WTC11 (cell line): ENCODE measurements around the gene B4GALT3. TPM values are rescaled to one million over a fixed set of nuclear protein-coding genes. Genes with fewer than 3 reads are reported as not detected.
A peak's percentile ranks its signal among the peaks of the same experiment; 100 is the strongest.

Experiments used
- CDX4 ChIP-seq: fragments of 250-450 bp; sonication (Bioruptor Pico); IDR thresholded peaks from 2 replicates; pipeline ENCODE4 v1.9.0; 2021; ENCODE audit warnings: moderate library complexity, mild to moderate bottlenecking, inconsistent platforms, borderline replicate concordance
- CREM ChIP-seq: sonication (generic); formaldehyde crosslinking; IDR thresholded peaks from 2 replicates; pipeline ENCODE4 v1.8.1; 2022; ENCODE audit warnings: mild to moderate bottlenecking, missing genetic modification reagents, moderate library complexity
- E2F5 ChIP-seq: sonication (generic); formaldehyde crosslinking; IDR thresholded peaks from 2 replicates; pipeline ENCODE4 v1.8.1; 2022; ENCODE audit warnings: mild to moderate bottlenecking, moderate library complexity, missing genetic modification reagents
- EMX1 ChIP-seq: fragments of 250-450 bp; sonication (Bioruptor Pico); IDR thresholded peaks from 2 replicates; pipeline ENCODE4 v1.8.0; 2021; ENCODE audit warnings: mild to moderate bottlenecking
- ESRRA ChIP-seq: sonication (generic); formaldehyde crosslinking; IDR thresholded peaks from 2 replicates; pipeline ENCODE4 v1.8.1; 2022; ENCODE audit warnings: mild to moderate bottlenecking, missing genetic modification reagents, borderline replicate concordance
- ETV6 ChIP-seq: sonication (generic); formaldehyde crosslinking; IDR thresholded peaks from 2 replicates; pipeline ENCODE4 v1.8.1; 2022; ENCODE audit warnings: mild to moderate bottlenecking, missing genetic modification reagents
- FOXJ3 ChIP-seq: sonication (generic); formaldehyde crosslinking; IDR thresholded peaks from 2 replicates; pipeline ENCODE4 v1.9.0; 2021; ENCODE audit warnings: missing genetic modification reagents, mild to moderate bottlenecking, borderline replicate concordance
- FOXK1 ChIP-seq: sonication (generic); formaldehyde crosslinking; IDR thresholded peaks from 2 replicates; pipeline ENCODE4 v1.8.0; 2022; ENCODE audit warnings: mild to moderate bottlenecking, moderate library complexity, missing genetic modification reagents
- FOXP1 ChIP-seq: sonication (generic); formaldehyde crosslinking; IDR thresholded peaks from 2 replicates; pipeline ENCODE4 v1.8.0; 2022; ENCODE audit warnings: missing genetic modification reagents, mild to moderate bottlenecking, moderate library complexity, borderline replicate concordance
- JAZF1 ChIP-seq: fragments of 250-450 bp; sonication (Bioruptor Pico); IDR thresholded peaks from 2 replicates; pipeline ENCODE4 v1.9.0; 2021; ENCODE audit warnings: moderate library complexity, mild to moderate bottlenecking, inconsistent platforms
- KAT7 ChIP-seq: sonication (generic); formaldehyde crosslinking; IDR thresholded peaks from 2 replicates; pipeline ENCODE4 v1.8.1; 2023; ENCODE audit warnings: missing genetic modification reagents, mild to moderate bottlenecking, borderline replicate concordance
- PREB ChIP-seq: sonication (generic); formaldehyde crosslinking; IDR thresholded peaks from 2 replicates; pipeline ENCODE4 v1.8.1; 2022; ENCODE audit warnings: mild to moderate bottlenecking, missing genetic modification reagents, moderate library complexity, borderline replicate concordance
- PRRX2 ChIP-seq: fragments of 250-450 bp; sonication (Bioruptor Pico); IDR thresholded peaks from 2 replicates; pipeline ENCODE4 v1.8.0; 2021; ENCODE audit warnings: mild to moderate bottlenecking
- SMAD3 ChIP-seq: sonication (generic); formaldehyde crosslinking; IDR thresholded peaks from 2 replicates; pipeline ENCODE4 v1.8.0; 2022; ENCODE audit warnings: missing genetic modification reagents, mild to moderate bottlenecking, borderline replicate concordance
- SP1 ChIP-seq: sonication (generic); formaldehyde crosslinking; conservative IDR thresholded peaks from 2 replicates; pipeline ENCODE4 v1.8.1; 2022; ENCODE audit warnings: missing genetic modification reagents
- ZBTB21 ChIP-seq: sonication (generic); formaldehyde crosslinking; IDR thresholded peaks from 2 replicates; pipeline ENCODE4 v1.8.1; 2023; ENCODE audit warnings: mild to moderate bottlenecking, missing genetic modification reagents, borderline replicate concordance
- ZNF121 ChIP-seq: sonication (generic); formaldehyde crosslinking; IDR thresholded peaks from 2 replicates; pipeline ENCODE4 v1.8.0; 2023; ENCODE audit warnings: missing genetic modification reagents
- ZNF219 ChIP-seq: sonication (generic); formaldehyde crosslinking; IDR thresholded peaks from 2 replicates; pipeline ENCODE4 v1.8.0; 2023; ENCODE audit warnings: missing genetic modification reagents, mild to moderate bottlenecking, borderline replicate concordance
- ZNF232 ChIP-seq: sonication (generic); formaldehyde crosslinking; IDR thresholded peaks from 2 replicates; pipeline ENCODE4 v1.8.0; 2022; ENCODE audit warnings: mild to moderate bottlenecking, missing genetic modification reagents
- ZNF263 ChIP-seq: sonication (generic); formaldehyde crosslinking; IDR thresholded peaks from 2 replicates; pipeline ENCODE4 v1.8.1; 2022; ENCODE audit warnings: low read depth, mild to moderate bottlenecking, moderate library complexity, missing genetic modification reagents
- ZNF423 ChIP-seq: fragments of 250-450 bp; sonication (Bioruptor Pico); IDR thresholded peaks from 2 replicates; pipeline ENCODE4 v2.1.2; 2022; ENCODE audit warnings: mild to moderate bottlenecking, moderate library complexity
- ZNF425 ChIP-seq: fragments of 250-450 bp; sonication (Bioruptor Pico); conservative IDR thresholded peaks from 2 replicates; pipeline ENCODE4 v1.9.0; 2021; ENCODE audit warnings: mild to moderate bottlenecking
- total RNA-seq: library from RNA; stranded (reverse); gene quantifications from 3 replicates; pipeline ENCODE4 v1.2.3, GENCODE V29; 2021
- TF ChIP-seq, protein P1 (sequence below): sonication (generic); formaldehyde crosslinking; IDR thresholded peaks from 2 replicates; pipeline ENCODE4 v1.8.1; 2023; ENCODE audit warnings: mild to moderate bottlenecking, missing genetic modification reagents, moderate library complexity
- TF ChIP-seq, protein P2 (sequence below): sonication (generic); formaldehyde crosslinking; IDR thresholded peaks from 2 replicates; pipeline ENCODE4 v1.8.1; 2022; ENCODE audit warnings: missing genetic modification reagents, borderline replicate concordance
- TF ChIP-seq, protein P3 (sequence below): sonication (generic); formaldehyde crosslinking; IDR thresholded peaks from 2 replicates; pipeline ENCODE4 v1.8.1; 2023; ENCODE audit warnings: mild to moderate bottlenecking, missing genetic modification reagents, moderate library complexity
- TF ChIP-seq, protein P4 (sequence below): sonication (generic); formaldehyde crosslinking; IDR thresholded peaks from 2 replicates; pipeline ENCODE4 v1.8.0; 2022; ENCODE audit warnings: mild to moderate bottlenecking, missing genetic modification reagents
- TF ChIP-seq, protein P5 (sequence below): sonication (generic); formaldehyde crosslinking; IDR thresholded peaks from 2 replicates; pipeline ENCODE4 v1.8.0; 2022; ENCODE audit warnings: mild to moderate bottlenecking, missing genetic modification reagents

B4GALT3 gene
- total RNA-seq, 1 experiment from 2014 or later: 40.1 TPM

- TF ChIP-seq, protein P1, sequence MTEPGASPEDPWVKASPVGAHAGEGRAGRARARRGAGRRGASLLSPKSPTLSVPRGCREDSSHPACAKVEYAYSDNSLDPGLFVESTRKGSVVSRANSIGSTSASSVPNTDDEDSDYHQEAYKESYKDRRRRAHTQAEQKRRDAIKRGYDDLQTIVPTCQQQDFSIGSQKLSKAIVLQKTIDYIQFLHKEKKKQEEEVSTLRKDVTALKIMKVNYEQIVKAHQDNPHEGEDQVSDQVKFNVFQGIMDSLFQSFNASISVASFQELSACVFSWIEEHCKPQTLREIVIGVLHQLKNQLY (CRISPR knock-in tag): peak; percentile 74; the same call in 1 of the 2 replicates
- TF ChIP-seq SMAD3 (CRISPR knock-in tag) (peak; percentile 53; the same call in 1 of the 2 replicates), ZNF219 (no peak), ZNF425 (CRISPR knock-in tag) (no peak), PRRX2 (CRISPR knock-in tag) (no peak), KAT7 (CRISPR knock-in tag) (no peak), SP1 (CRISPR knock-in tag) (peak; percentile 99), JAZF1 (CRISPR knock-in tag) (no peak), ZNF232 (CRISPR knock-in tag) (peak; percentile 84; the same call in 1 of the 2 replicates), FOXP1 (CRISPR knock-in tag) (no peak), EMX1 (CRISPR knock-in tag) (no peak), ZNF121 (CRISPR knock-in tag) (no peak), ESRRA (CRISPR knock-in tag) (peak; percentile 83; the same call in 1 of the 2 replicates), FOXJ3 (no peak), E2F5 (CRISPR knock-in tag) (peak; percentile 69; the same call in 1 of the 2 replicates), ZNF423 (CRISPR knock-in tag) (peak; percentile 96), ZNF263 (CRISPR knock-in tag) (no peak; the same call in 1 of the 2 replicates), CDX4 (CRISPR knock-in tag) (no peak), PREB (CRISPR knock-in tag) (no peak), ETV6 (CRISPR knock-in tag) (peak; percentile 59; the same call in 1 of the 2 replicates), CREM (peak; percentile 41; the same call in 1 of the 2 replicates), FOXK1 (CRISPR knock-in tag) (peak; percentile 71), ZBTB21 (0 out of 2 replicates have a peak, but pooled peaks have one; percentile 8)
- TF ChIP-seq, protein P2, sequence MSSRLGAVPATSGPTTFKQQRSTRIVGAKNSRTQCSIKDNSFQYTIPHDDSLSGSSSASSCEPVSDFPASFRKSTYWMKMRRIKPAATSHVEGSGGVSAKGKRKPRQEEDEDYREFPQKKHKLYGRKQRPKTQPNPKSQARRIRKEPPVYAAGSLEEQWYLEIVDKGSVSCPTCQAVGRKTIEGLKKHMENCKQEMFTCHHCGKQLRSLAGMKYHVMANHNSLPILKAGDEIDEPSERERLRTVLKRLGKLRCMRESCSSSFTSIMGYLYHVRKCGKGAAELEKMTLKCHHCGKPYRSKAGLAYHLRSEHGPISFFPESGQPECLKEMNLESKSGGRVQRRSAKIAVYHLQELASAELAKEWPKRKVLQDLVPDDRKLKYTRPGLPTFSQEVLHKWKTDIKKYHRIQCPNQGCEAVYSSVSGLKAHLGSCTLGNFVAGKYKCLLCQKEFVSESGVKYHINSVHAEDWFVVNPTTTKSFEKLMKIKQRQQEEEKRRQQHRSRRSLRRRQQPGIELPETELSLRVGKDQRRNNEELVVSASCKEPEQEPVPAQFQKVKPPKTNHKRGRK (CRISPR knock-in tag): no peak
- TF ChIP-seq, protein P3, sequence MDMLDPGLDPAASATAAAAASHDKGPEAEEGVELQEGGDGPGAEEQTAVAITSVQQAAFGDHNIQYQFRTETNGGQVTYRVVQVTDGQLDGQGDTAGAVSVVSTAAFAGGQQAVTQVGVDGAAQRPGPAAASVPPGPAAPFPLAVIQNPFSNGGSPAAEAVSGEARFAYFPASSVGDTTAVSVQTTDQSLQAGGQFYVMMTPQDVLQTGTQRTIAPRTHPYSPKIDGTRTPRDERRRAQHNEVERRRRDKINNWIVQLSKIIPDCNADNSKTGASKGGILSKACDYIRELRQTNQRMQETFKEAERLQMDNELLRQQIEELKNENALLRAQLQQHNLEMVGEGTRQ (CRISPR knock-in tag): peak; percentile 59
- TF ChIP-seq, protein P4, sequence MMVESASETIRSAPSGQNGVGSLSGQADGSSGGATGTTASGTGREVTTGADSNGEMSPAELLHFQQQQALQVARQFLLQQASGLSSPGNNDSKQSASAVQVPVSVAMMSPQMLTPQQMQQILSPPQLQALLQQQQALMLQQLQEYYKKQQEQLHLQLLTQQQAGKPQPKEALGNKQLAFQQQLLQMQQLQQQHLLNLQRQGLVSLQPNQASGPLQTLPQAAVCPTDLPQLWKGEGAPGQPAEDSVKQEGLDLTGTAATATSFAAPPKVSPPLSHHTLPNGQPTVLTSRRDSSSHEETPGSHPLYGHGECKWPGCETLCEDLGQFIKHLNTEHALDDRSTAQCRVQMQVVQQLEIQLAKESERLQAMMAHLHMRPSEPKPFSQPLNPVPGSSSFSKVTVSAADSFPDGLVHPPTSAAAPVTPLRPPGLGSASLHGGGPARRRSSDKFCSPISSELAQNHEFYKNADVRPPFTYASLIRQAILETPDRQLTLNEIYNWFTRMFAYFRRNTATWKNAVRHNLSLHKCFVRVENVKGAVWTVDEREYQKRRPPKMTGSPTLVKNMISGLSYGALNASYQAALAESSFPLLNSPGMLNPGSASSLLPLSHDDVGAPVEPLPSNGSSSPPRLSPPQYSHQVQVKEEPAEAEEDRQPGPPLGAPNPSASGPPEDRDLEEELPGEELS (CRISPR knock-in tag): peak; percentile 78
- TF ChIP-seq, protein P5, sequence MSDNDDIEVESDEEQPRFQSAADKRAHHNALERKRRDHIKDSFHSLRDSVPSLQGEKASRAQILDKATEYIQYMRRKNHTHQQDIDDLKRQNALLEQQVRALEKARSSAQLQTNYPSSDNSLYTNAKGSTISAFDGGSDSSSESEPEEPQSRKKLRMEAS: peak; percentile 83; the same call in 1 of the 2 replicates
Observed at GRCh38 chr1:161177112-161177935, at the start of gene B4GALT3 (continued).
